K562 (cell line): ENCODE data around the gene HCRTR1. TPM values are rescaled to one million over a fixed set of nuclear protein-coding genes. Genes with fewer than 3 reads are reported as not detected.

Experiments used
- ATAC-seq: fragments of 200-7000 bp; cut with Tn5 transposase; 3 replicates; pipeline ENCODE4 v1.9.1; 2020; ENCODE audit warnings: moderate library complexity
- BruUV-seq: library from RNA; stranded (reverse); fragments of 400-500 nt; replicated peaks from 2 replicates; lab custom pipeline; 2021; lab: Mats Ljungman, UMichigan
- CTCF ChIA-PET: fragments of 300-600 bp; formaldehyde crosslinking; extraction: SDS; loops from one replicate; lab custom pipeline; 2021; ENCODE audit warnings: low intra/inter-chr PET ratio; lab: Yijun Ruan, JAX
- POLR2A ChIA-PET: fragments of 300-600, 350-650 bp; sonication (Branson Sonifier 250); formaldehyde crosslinking; extraction: SDS; loops from one replicate; lab custom pipeline; 2021; ENCODE audit warnings: antibody characterized with exemption, inconsistent platforms; lab: Yijun Ruan, JAX
- DNase-seq, 4 experiments: peaks; one replicate each; pipeline versions ENCODE4 v3.0.0 to v3.0.0-alpha.2; 2011 to 2018; ENCODE audit warnings: low spot score in 3 of 4, mixed read lengths in 3 of 4; ENCODE audit errors: extremely low read depth in 1 of 4
- FAIRE-seq: peaks from 2 replicates; lab custom pipeline; 2011; peaks lifted over from hg19 to GRCh38; lab: Jason Lieb, UNC
- H2AFZ ChIP-seq: 2 replicates; pipeline ENCODE4 v1.6.0; 2011; ENCODE audit warnings: low read depth, low read length, control low read depth, inconsistent platforms
- H3K27ac ChIP-seq: fragments of 200-600 bp; 3 replicates; pipeline ENCODE4 v1.8.0; 2011; ENCODE audit warnings: low read depth, mild to moderate bottlenecking, control low read depth, inconsistent platforms, low read length, moderate library complexity, mixed read lengths; ENCODE audit errors: extremely low read depth
- H3K27me3 ChIP-seq, 2 experiments: fragments of 300-600 bp in 1 of 2; 2 replicates in 1 of 2; 3 replicates in 1 of 2; pipeline versions ENCODE4 v1.6.0 to v1.8.0; 2011; ENCODE audit warnings: inconsistent platforms in 2 of 2, low read length in 2 of 2, mild to moderate bottlenecking in 1 of 2, mixed read lengths in 1 of 2, moderate library complexity in 1 of 2; ENCODE audit not compliant: control insufficient read depth in 2 of 2, insufficient read depth in 2 of 2
- H3K36me3 ChIP-seq: fragments of 300-600 bp; 3 replicates; pipeline ENCODE4 v1.8.0; 2011; ENCODE audit warnings: mild to moderate bottlenecking, low read length, inconsistent platforms; ENCODE audit not compliant: control insufficient read depth, insufficient read depth
- H3K4me1 ChIP-seq, 2 experiments: fragments of 200-600 bp in 1 of 2; replicated peaks in 1 of 2; 2 replicates in 1 of 2; 3 replicates in 1 of 2; pipeline versions ENCODE4 v1.5.1 to v1.8.0; 2011; ENCODE audit warnings: inconsistent platforms in 2 of 2, low read length in 2 of 2, mild to moderate bottlenecking in 1 of 2, mixed read lengths in 1 of 2, moderate library complexity in 1 of 2; ENCODE audit not compliant: control insufficient read depth in 2 of 2, insufficient read depth in 2 of 2
- H3K4me2 ChIP-seq: 2 replicates; pipeline ENCODE4 v1.6.1; 2011; ENCODE audit warnings: low read length, control low read depth, inconsistent platforms, mixed read lengths; ENCODE audit not compliant: insufficient read depth
- H3K4me3 ChIP-seq: fragments of 200-600 bp; sonication (generic), shearing (Covaris generic); 2 replicates; pipeline ENCODE4 v1.5.1; 2016; ENCODE audit warnings: control low read depth, inconsistent platforms
- H3K79me2 ChIP-seq: fragments of 200-600 bp; 3 replicates; pipeline ENCODE4 v1.8.0; 2011; ENCODE audit warnings: low read length, inconsistent platforms; ENCODE audit not compliant: control insufficient read depth, insufficient read depth
- H3K9ac ChIP-seq, 2 experiments: 2 replicates each; pipeline versions ENCODE4 v1.6.0 to v1.6.1; 2011; ENCODE audit warnings: low read depth in 2 of 2, low read length in 2 of 2, control low read depth in 1 of 2, inconsistent platforms in 1 of 2, mild to moderate bottlenecking in 1 of 2, mixed read lengths in 1 of 2; ENCODE audit not compliant: insufficient read depth in 1 of 2
- H3K9me1 ChIP-seq: one replicate; pipeline ENCODE4 v1.6.0; 2011; ENCODE audit warnings: inconsistent platforms, mild to moderate bottlenecking, low read length, moderate library complexity; ENCODE audit not compliant: control insufficient read depth, insufficient read depth
- H3K9me3 ChIP-seq: replicated peaks from 2 replicates; pipeline ENCODE4 v1.5.1; 2011; ENCODE audit warnings: low read depth, low read length, inconsistent platforms; ENCODE audit not compliant: control insufficient read depth, insufficient read depth
- H4K20me1 ChIP-seq: replicated peaks from 2 replicates; pipeline ENCODE4 v1.6.1; 2011; ENCODE audit warnings: low read length, inconsistent platforms, mixed read lengths; ENCODE audit not compliant: control insufficient read depth, insufficient read depth
- BRD9 ChIP-seq: fragments of 450-650 bp; IDR thresholded peaks from 2 replicates; pipeline ENCODE4 v1.6.1; 2018; ENCODE audit warnings: low read depth; ENCODE audit not compliant: partially characterized antibody
- ETV6 ChIP-seq, 3 experiments: fragments of 150-350 bp in 1 of 3; sonication (generic) in 1 of 3; formaldehyde crosslinking in 1 of 3; IDR thresholded peaks; 2 replicates each; pipeline versions ENCODE4 v1.6.1 to v1.8.0; 2014 to 2022; ENCODE audit warnings: borderline replicate concordance in 2 of 3, low read depth in 2 of 3, antibody characterized with exemption in 1 of 3, low read length in 1 of 3, mild to moderate bottlenecking in 1 of 3, missing genetic modification reagents in 1 of 3
- MAFF ChIP-seq: IDR thresholded peaks from 2 replicates; pipeline ENCODE4 v1.6.1; 2012; ENCODE audit warnings: low read length, improper control_type of control experiment
- NFYB ChIP-seq: IDR thresholded peaks from 2 replicates; pipeline ENCODE4 v1.6.1; 2011; ENCODE audit warnings: mild to moderate bottlenecking, moderate library complexity; ENCODE audit not compliant: insufficient read length; ENCODE audit errors: extremely low read depth
- NKRF ChIP-seq: fragments of 450-650 bp; IDR thresholded peaks from 2 replicates; pipeline ENCODE4 v1.6.1; 2016; ENCODE audit warnings: borderline replicate concordance
- PML ChIP-seq: IDR thresholded peaks from 2 replicates; pipeline ENCODE4 v1.6.1; 2012; ENCODE audit warnings: low read length, inconsistent platforms
- TARDBP ChIP-seq: fragments of 450-650 bp; IDR thresholded peaks from 2 replicates; pipeline ENCODE4 v1.6.1; 2016
- TCF7L2 ChIP-seq: fragments of 150-350 bp; IDR thresholded peaks from 2 replicates; pipeline ENCODE4 v1.6.1; 2016; ENCODE audit warnings: low read depth, mild to moderate bottlenecking, low read length, moderate library complexity
- WGBS: fragments of 100-300 bp; shearing (Covaris generic); methylation state at CpG from one replicate; pipeline ENCODE4 v1.1.6; 2016; ENCODE audit warnings: low coverage, mixed read lengths; ENCODE audit not compliant: insufficient coverage; ENCODE audit errors: missing lambda C conversion rate; 5-methylcytosine and 5-hydroxymethylcytosine counted together
- in situ Hi-C: fragments of 300-500 bp; cut with MboI; formaldehyde crosslinking; loops from 4 replicates; pipeline ENCODE4 v1.15.0; 2018; ENCODE audit warnings: inconsistent platforms, mixed read lengths
- intact Hi-C: fragments of 100-400 bp; cut with micrococcal nuclease; formaldehyde crosslinking; loops from 2 replicates; pipeline ENCODE4 v1.14.2; 2022
- polyA plus RNA-seq, 8 experiments: library from polyadenylated mRNA; depleted of rRNA in 4 of 8; stranded (reverse) in 5 of 8; unstranded in 3 of 8; fragments of >200 nt; fragmentation: Nextera tagmentation in 2 of 8; fragmentation: Illumina TruSeq in 1 of 8; extraction: Ambion mirVana in 2 of 8; extraction: Trizol in 1 of 8; gene quantifications; 2 replicates each; pipeline versions ENCODE4 v1.2.1 to v1.2.3, GENCODE V29; 2011 to 2014; ENCODE audit warnings: inconsistent platforms in 1 of 8, missing spikeins in 1 of 8
- total RNA-seq, 7 experiments: library from RNA; depleted of rRNA in 6 of 7; stranded (reverse); fragments of >200 nt in 6 of 7; fragmentation: Illumina TruSeq in 2 of 7; extraction: Trizol in 2 of 7; gene quantifications; 2 replicates each; pipeline versions ENCODE4 v1.2.1 to v1.2.3, GENCODE V29; 2011 to 2021; ENCODE audit warnings: low replicate concordance in 1 of 7
- TF ChIP-seq, protein P1 (sequence below), 2 experiments: fragments of 150-350 bp in 1 of 2; IDR thresholded peaks; 2 replicates each; pipeline ENCODE4 v1.6.1; 2012 to 2016; ENCODE audit warnings: low read depth in 2 of 2, low read length in 2 of 2, mild to moderate bottlenecking in 1 of 2, moderate library complexity in 1 of 2
- TF ChIP-seq, protein P2 (sequence below): fragments of 250-450 bp; sonication (Bioruptor Pico); IDR thresholded peaks from 2 replicates; pipeline ENCODE4 v1.4.0; 2020; ENCODE audit warnings: borderline replicate concordance

The HCRTR1 gene
- total and polyA plus RNA-seq, 9 of the 15 experiments (the other 6 are each of a cell fraction or from before 2014, with no cell fraction given) = not detected

DNA sequence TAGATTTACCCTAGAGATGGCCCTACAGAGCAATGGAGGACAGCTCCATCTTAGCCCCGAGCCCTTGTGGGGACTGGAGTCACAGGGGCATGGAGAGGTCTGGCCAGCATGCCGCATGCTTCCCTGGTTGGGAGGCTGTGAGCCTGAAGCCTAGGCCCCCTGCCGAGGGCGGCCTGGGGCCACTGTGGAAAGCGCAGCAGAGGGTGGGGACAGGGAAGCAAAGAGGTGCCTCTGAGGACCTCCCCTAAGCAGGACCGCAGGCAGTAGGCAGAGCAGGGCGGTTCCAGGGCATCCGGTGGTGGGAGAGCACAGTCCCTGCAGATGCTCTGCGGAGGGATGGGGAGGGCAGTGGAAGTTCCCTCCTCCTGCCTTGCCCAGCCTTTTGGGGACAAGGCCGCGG, 53.7 kb downstream of the HCRTR1 start:
- in situ Hi-C loops (no loop called here), intact Hi-C loops (no loop called here)
- no peak overlapping the region for H3K4me3 ChIP-seq
- H3K27me3 ChIP-seq = peaks cover 58 to 100% of the 10 kb centered on the region in 2 experiments
- ChIA-PET CTCF (no interaction called here), POLR2A (interaction anchor here (1.1 kb wide), 1 partner anchor 17 kb away, joined by 4 read pairs; no protein-coding TSS in a partner anchor)
- no peaks in the 10 kb centered on the region for H3K9me1 ChIP-seq
- no peak overlapping the region for H3K27ac ChIP-seq
- no peak for TF ChIP-seq BRD9
- no peak for TF ChIP-seq TCF7L2
- TF ChIP-seq PML = no peak
- TF ChIP-seq ETV6 (IDR thresholded peaks at IDR 0.05; ENCODE audit: borderline replicate concordance in 1 of 2, low read depth in 2 of 2, low read length in 1 of 2) = no peak
- TF ChIP-seq ETV6 (CRISPR knock-in tag; IDR thresholded peaks at IDR 0.05; ENCODE audit: borderline replicate concordance) = no peak
- no peak for TF ChIP-seq MAFF
- no peak for TF ChIP-seq NKRF
- TF ChIP-seq, protein P1, sequence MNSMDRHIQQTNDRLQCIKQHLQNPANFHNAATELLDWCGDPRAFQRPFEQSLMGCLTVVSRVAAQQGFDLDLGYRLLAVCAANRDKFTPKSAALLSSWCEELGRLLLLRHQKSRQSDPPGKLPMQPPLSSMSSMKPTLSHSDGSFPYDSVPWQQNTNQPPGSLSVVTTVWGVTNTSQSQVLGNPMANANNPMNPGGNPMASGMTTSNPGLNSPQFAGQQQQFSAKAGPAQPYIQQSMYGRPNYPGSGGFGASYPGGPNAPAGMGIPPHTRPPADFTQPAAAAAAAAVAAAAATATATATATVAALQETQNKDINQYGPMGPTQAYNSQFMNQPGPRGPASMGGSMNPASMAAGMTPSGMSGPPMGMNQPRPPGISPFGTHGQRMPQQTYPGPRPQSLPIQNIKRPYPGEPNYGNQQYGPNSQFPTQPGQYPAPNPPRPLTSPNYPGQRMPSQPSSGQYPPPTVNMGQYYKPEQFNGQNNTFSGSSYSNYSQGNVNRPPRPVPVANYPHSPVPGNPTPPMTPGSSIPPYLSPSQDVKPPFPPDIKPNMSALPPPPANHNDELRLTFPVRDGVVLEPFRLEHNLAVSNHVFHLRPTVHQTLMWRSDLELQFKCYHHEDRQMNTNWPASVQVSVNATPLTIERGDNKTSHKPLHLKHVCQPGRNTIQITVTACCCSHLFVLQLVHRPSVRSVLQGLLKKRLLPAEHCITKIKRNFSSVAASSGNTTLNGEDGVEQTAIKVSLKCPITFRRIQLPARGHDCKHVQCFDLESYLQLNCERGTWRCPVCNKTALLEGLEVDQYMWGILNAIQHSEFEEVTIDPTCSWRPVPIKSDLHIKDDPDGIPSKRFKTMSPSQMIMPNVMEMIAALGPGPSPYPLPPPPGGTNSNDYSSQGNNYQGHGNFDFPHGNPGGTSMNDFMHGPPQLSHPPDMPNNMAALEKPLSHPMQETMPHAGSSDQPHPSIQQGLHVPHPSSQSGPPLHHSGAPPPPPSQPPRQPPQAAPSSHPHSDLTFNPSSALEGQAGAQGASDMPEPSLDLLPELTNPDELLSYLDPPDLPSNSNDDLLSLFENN (IDR thresholded peaks at IDR 0.05; ENCODE audit: low read depth in 2 of 2, low read length in 2 of 2) = no peak
- TF ChIP-seq TARDBP = no peak
- TF ChIP-seq, protein P2, sequence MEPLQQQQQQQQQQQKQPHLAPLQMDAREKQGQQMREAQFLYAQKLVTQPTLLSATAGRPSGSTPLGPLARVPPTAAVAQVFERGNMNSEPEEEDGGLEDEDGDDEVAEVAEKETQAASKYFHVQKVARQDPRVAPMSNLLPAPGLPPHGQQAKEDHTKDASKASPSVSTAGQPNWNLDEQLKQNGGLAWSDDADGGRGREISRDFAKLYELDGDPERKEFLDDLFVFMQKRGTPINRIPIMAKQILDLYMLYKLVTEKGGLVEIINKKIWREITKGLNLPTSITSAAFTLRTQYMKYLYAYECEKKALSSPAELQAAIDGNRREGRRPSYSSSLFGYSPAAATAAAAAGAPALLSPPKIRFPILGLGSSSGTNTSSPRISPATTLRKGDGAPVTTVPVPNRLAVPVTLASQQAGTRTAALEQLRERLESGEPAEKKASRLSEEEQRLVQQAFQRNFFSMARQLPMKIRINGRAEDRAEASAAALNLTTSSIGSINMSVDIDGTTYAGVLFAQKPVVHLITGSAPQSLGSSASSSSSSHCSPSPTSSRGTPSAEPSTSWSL (CRISPR knock-in tag) = no peak
- no peak for TF ChIP-seq NFYB
- H2AFZ ChIP-seq = no peak overlapping the region
- no TSS peak for BruUV-seq
- H3K9me3 ChIP-seq = no peaks in the 10 kb centered on the region
- H3K4me2 ChIP-seq = no peak overlapping the region
- no peaks in the 10 kb centered on the region for H3K36me3 ChIP-seq
- 5% methylated on average over 11 of the region's 11 CpGs for WGBS
- no peak; the same call in 2 of the 3 replicates for ATAC-seq
- DNase-seq = no peak
- H3K4me1 ChIP-seq = peaks cover 0 to 19% of the 10 kb centered on the region in 2 experiments; a peak in 3 of 5 replicates
- H3K9ac ChIP-seq = 0 out of 4 replicates have a peak overlapping the region, but pooled peaks of 1 of the 2 experiments have one; percentile 19
- no peak for FAIRE-seq
- peaks cover 13% of the 10 kb centered on the region for H4K20me1 ChIP-seq
- no peaks in the 10 kb centered on the region for H3K79me2 ChIP-seq
